PC-3 (cell line): ENCODE results near the gene AVEN.

Experiments
- CTCF ChIP-seq: fragments of 300-600 bp; sonication (generic); conservative IDR thresholded peaks from 2 replicates; pipeline ENCODE4 v1.5.1; 2017; ENCODE audit warnings: antibody characterized with exemption, low read depth, mild to moderate bottlenecking, low read length
- EZH2 ChIP-seq: fragments of 300-600 bp; sonication (generic); IDR thresholded peaks from one replicate; pipeline ENCODE4 v1.6.1; 2017; ENCODE audit warnings: antibody characterized with exemption, mild to moderate bottlenecking, low read length; ENCODE audit not compliant: unreplicated experiment
- EZH2phosphoT487 ChIP-seq: fragments of 300-600 bp; sonication (generic); IDR thresholded peaks from 2 replicates; pipeline ENCODE4 v1.6.1; 2018; ENCODE audit warnings: mild to moderate bottlenecking, antibody characterized with exemption, low read length, borderline replicate concordance

GRCh38 chr15:33902043-33902442 is 137.0 kb downstream of the AVEN start:
- TF ChIP-seq EZH2 (no peak), CTCF (no peak), EZH2phosphoT487 (no peak)
